ENCODE measurements around the gene GAB1.
A peak's percentile ranks its signal among the peaks of the same experiment; 100 is the strongest.
"Not testable (repeated sequence)": the region's sequence is repeated elsewhere in the genome, so short reads cannot be mapped to it uniquely, and the experiment has no call there.

The GAB1 gene

GRCh38 chr4:143344774-143345173 lies 8.1 kb downstream of the GAB1 start:
- TF ChIP-seq CTCF (conservative IDR thresholded peaks at IDR 0.05; ENCODE audit: low read depth, low read length), result no peak
- no peak overlapping the region for H3K4me3 ChIP-seq (ENCODE audit: low read depth, low read length)
- DNase-seq (ENCODE audit: low read depth), result peak; percentile 51

- H3K4me3 ChIP-seq (ENCODE audit: low read depth, low read length), result no peak overlapping the region
- no peak for TF ChIP-seq CTCF (conservative IDR thresholded peaks at IDR 0.05; ENCODE audit: low read depth, low read length)
- no peak for DNase-seq (ENCODE audit: low read depth)
Observed at GRCh38 chr4:143345356-143345755, 8.7 kb downstream of the GAB1 start.

- DNase-seq (ENCODE audit: low read depth), result no peak
- no peak overlapping the region for H3K4me3 ChIP-seq (ENCODE audit: low read depth, low read length)
- TF ChIP-seq CTCF (conservative IDR thresholded peaks at IDR 0.05; ENCODE audit: low read depth, low read length), result no peak
Observed at GRCh38 chr4:143346206-143346605, 9.5 kb downstream of the GAB1 start.

GRCh38 chr4:143347484-143348111 lies 10.9 kb downstream of the GAB1 start:
- no peak for TF ChIP-seq CTCF (conservative IDR thresholded peaks at IDR 0.05; ENCODE audit: low read depth, low read length)
- no peak for DNase-seq (ENCODE audit: low read depth)
- no peak overlapping the region for H3K4me3 ChIP-seq (ENCODE audit: low read depth, low read length)

- no peak for TF ChIP-seq CTCF (conservative IDR thresholded peaks at IDR 0.05; ENCODE audit: low read depth, low read length)
- no peak for DNase-seq (ENCODE audit: low read depth)
- no peak overlapping the region for H3K4me3 ChIP-seq (ENCODE audit: low read depth, low read length)
Observed at GRCh38 chr4:143348233-143349077, 11.8 kb downstream of the GAB1 start.

GRCh38 chr4:143349858-143350527 lies 13.3 kb downstream of the GAB1 start:
- H3K4me3 ChIP-seq (ENCODE audit: low read depth, low read length); DNase-seq (ENCODE audit: low read depth): not testable (repeated sequence)

GRCh38 chr4:143351149-143351691 lies 14.5 kb downstream of the GAB1 start:
- DNase-seq (ENCODE audit: low read depth), result no peak
- TF ChIP-seq CTCF (conservative IDR thresholded peaks at IDR 0.05; ENCODE audit: low read depth, low read length), result no peak

More at GRCh38 chr4:143351149-143351691, 14.5 kb downstream of the GAB1 start:
- no peak overlapping the region for H3K4me3 ChIP-seq (ENCODE audit: low read depth, low read length)

Data from choroid plexus epithelial cell (primary cell).